NB4 (cell line): Measurements from ENCODE around the gene CLINT1.

ENCODE experiments used
- DNase-seq: peaks from one replicate; pipeline ENCODE4 v3.0.0; 2010; ENCODE audit warnings: low read depth
- H3K4me3 ChIP-seq: one replicate; pipeline ENCODE4 v1.5.1; 2011; ENCODE audit warnings: mild to moderate bottlenecking, low read depth, low read length, moderate library complexity
- MYC ChIP-seq: IDR thresholded peaks from 2 replicates; pipeline ENCODE4 v1.6.1; 2011; ENCODE audit warnings: low read depth, low read length
- POLR2A ChIP-seq: IDR thresholded peaks from 2 replicates; pipeline ENCODE4 v1.6.1; 2011; ENCODE audit warnings: mild to moderate bottlenecking; ENCODE audit not compliant: insufficient read length; ENCODE audit errors: extremely low read depth
- TF ChIP-seq, protein P1 (sequence below): IDR thresholded peaks from 2 replicates; pipeline ENCODE4 v1.6.1; 2011; ENCODE audit warnings: low read depth, low read length
- TF ChIP-seq, protein P2 (sequence below): IDR thresholded peaks from one replicate; pipeline ENCODE4 v1.5.1; 2012; ENCODE audit warnings: low read depth, low read length

The CLINT1 gene

GRCh38 chr5:157735991-157736390 is 123.0 kb downstream of the CLINT1 start:
- no peak overlapping the region for H3K4me3 ChIP-seq
- TF ChIP-seq, protein P1, sequence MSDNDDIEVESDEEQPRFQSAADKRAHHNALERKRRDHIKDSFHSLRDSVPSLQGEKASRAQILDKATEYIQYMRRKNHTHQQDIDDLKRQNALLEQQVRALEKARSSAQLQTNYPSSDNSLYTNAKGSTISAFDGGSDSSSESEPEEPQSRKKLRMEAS, result no peak
- TF ChIP-seq POLR2A (no peak), MYC (no peak)
- TF ChIP-seq, protein P2, sequence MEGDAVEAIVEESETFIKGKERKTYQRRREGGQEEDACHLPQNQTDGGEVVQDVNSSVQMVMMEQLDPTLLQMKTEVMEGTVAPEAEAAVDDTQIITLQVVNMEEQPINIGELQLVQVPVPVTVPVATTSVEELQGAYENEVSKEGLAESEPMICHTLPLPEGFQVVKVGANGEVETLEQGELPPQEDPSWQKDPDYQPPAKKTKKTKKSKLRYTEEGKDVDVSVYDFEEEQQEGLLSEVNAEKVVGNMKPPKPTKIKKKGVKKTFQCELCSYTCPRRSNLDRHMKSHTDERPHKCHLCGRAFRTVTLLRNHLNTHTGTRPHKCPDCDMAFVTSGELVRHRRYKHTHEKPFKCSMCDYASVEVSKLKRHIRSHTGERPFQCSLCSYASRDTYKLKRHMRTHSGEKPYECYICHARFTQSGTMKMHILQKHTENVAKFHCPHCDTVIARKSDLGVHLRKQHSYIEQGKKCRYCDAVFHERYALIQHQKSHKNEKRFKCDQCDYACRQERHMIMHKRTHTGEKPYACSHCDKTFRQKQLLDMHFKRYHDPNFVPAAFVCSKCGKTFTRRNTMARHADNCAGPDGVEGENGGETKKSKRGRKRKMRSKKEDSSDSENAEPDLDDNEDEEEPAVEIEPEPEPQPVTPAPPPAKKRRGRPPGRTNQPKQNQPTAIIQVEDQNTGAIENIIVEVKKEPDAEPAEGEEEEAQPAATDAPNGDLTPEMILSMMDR, result no peak
- no peak for DNase-seq
